Stimulated activated CD4-positive, alpha-beta T cell treated with anti-CD3 and anti-CD28 coated beads, Interleukin-1b, Interleukin-23, amount 100 ng/mL, for 48 hours (primary cell): ENCODE measurements around the gene CASK.

Experiments
- DNase-seq: peaks from one replicate; pipeline ENCODE4 v3.0.0-alpha.2; 2020

Gene CASK

GRCh38 chrX:41491267-41492004 lies 431.9 kb downstream of the CASK start:
- no peak for DNase-seq

- no peak for DNase-seq
Observed at GRCh38 chrX:41490446-41490845, 432.9 kb downstream of the CASK start.

GRCh38 chrX:41482154-41482850 lies 441.1 kb downstream of the CASK start:
- no peak for DNase-seq

DNA sequence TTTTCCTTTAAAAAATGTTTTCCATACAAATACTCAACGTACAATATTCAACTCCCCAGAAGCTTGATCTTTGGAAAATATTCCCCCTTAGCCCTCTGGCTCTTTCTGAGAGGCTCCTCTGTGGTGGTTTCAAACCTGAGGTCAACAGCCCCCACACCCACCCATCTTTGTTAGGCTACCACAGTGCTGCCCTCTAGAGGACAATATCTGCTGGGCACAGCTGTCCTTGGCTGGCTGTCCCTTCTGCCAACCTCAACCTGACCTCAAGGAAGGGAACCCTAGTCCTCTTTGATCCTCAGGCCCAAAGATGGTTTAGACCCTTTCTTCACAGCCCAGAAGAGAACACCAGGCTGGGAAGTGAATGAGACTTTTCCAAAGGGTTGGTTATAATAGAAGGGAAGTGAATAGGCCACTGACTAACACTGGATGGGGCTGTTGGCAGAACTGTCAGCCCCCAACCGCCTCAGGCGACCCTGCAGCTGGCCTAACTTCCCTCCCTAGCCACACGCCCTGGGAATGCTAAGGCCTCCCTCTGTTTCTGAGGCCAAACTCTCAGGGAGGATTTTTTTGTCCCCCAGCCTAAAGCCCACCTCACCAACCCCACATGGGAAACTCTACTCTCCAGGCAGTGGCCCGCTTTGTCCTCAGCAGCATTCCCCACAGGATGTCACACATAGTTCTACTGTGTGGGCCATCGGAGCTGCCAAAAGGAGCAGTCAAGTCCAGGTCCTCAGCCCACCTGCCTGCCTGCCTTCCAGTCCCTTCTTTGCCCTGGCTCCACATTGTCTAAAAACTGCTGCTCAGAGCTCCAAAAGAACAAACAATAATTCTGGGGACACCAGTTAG lies 441.9 kb downstream of the CASK start:
- DNase-seq: no peak

DNA sequence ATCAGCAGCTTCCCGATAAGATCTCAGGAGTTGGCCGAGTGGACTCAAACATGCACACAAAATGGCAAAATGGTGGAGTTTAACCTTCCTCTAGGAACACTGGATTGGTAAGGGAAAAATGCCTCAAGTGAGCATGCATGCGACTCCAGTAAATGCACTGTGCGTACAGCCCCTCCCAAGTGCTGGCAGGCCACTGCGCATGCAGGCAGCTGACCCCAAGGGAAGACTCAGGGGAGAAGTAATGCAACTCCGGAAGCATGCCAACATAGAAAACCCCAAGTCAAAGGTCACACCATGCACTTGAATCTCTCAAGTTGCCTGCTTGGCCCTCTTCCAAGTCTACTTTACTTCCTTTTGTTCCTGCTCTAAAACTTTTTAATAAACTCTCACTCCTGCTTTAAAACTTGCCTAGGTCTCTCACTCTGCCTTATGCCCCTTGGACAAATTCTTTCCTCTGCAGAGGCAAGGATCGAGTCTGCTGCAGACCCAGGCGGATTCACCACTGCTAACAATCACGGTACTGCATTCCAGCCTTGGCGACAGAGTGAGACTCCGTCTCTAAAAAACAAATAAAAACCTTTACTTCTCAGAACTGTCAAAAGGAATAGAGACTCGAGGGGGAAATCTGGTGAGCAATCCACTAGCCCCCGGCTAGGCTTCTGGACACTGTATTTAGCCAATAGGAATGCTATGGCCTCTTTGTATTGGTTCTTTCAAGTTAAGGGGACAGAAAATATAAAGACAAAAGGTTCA lies 442.7 kb downstream of the CASK start:
- no peak for DNase-seq

DNA sequence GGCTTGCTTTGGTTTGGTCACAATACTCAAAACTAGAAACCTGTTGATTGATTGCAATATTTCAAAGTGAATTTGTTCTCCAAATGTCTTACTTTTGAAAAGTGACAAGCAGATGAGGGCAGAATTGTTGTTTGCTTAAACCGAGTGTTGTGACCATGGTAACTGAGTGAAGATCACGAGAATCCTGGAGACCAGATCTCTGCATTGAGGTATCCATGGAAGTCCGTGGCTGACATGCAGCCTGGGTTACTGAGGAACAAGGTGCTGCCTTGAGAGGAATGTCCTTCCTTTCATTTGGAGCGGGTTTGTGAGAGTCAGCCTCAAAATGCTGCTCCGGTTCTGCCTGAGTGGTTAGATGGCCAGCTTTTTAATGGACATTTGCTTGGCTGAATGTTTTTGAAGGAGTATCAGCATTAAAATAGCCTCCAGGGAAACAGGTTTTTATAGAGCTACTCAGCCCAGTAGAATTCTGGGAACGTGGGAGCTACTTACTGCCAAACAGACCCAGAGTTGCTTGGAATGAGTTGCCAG lies 444.9 kb downstream of the CASK start:
- no peak for DNase-seq

GRCh38 chrX:41475591-41476241 lies 447.6 kb downstream of the CASK start:
- DNase-seq: no peak

DNA sequence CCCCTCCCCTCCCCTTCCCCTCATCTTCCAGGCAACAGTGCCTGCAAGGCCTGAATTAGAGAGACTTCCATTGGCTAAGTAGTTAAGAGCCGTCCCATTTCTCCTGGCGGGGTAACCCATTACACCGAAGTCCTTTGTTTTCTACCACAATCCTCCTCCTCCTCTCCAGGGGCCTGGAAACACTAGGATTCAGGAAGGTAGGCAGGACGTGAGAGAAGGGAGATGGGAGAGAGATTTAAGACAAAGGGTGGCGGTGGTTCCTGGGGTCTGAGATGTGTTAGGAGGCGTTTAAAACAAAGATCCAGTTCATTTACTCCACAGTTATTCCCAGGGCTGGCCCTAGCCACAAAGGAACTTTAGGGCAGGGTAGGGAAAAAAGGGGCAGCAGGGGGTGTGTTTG lies 448.2 kb downstream of the CASK start:
- no peak for DNase-seq

- no peak for DNase-seq
Observed at GRCh38 chrX:41474726-41475100, 448.6 kb downstream of the CASK start.

DNA sequence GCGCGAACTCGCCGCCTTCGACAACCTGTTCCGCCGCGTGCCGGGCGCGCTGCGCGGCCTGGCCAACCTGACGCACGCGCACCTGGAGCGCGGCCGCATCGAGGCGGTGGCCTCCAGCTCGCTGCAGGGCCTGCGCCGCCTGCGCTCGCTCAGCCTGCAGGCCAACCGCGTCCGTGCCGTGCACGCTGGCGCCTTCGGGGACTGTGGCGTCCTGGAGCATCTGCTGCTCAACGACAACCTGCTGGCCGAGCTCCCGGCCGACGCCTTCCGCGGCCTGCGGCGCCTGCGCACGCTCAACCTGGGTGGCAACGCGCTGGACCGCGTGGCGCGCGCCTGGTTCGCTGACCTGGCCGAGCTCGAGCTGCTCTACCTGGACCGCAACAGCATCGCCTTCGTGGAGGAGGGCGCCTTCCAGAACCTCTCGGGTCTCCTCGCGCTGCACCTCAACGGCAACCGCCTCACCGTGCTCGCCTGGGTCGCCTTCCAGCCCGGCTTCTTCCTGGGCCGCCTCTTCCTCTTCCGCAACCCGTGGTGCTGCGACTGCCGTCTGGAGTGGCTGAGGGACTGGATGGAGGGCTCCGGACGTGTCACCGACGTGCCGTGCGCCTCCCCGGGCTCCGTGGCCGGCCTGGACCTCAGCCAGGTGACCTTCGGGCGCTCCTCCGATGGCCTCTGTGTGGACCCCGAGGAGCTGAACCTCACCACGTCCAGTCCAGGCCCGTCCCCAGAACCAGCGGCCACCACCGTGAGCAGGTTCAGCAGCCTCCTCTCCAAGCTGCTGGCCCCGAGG lies 449.2 kb downstream of the CASK start:
- DNase-seq: no peak

DNA sequence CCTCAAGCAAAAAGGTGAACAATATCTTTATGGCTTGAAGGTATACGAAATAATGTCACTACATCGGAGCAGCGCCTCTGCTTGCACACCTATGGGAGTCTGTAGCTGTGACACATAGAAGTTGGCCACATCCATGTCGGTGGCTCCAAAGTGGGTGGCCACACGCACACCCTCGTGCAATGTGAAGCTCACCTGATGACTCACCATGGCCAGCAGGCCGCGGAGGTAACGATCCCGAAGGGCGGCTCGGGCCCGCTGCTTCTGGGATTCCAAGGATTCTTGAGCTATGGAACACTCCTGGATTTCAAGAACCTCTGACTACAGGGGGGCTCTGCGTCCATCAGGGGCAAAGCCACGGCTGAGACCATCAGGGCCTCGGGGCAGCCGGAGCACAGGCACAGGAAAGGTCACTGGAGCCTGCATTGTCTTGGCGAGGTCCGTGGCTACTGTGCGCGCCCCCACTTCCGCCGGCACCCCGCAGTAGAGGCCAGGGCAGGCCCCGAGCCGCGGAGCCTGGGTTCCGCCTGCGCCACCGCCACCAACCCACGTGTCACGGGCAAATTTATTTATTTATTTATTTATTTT lies 451.0 kb downstream of the CASK start:
- no peak for DNase-seq

DNA sequence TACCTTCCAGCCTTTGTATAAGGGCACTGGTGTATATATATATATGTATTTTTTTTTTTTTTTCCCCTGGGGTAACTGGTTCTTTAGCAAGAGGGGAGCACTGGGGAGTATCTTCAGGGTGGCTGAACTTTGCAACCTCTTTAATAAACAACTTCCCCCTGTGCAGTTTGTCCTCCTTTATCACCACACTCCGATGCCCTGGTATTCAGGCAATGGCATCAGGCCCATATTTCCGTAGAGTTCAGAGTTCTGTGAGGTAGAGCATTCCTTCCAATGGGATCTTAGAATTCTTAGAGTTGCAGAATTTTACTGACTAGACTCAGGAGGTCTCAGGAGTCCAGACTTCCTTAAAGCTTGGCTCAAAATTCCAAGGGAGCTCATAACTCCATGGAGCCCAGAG lies 451.6 kb downstream of the CASK start:
- DNase-seq: no peak

DNA sequence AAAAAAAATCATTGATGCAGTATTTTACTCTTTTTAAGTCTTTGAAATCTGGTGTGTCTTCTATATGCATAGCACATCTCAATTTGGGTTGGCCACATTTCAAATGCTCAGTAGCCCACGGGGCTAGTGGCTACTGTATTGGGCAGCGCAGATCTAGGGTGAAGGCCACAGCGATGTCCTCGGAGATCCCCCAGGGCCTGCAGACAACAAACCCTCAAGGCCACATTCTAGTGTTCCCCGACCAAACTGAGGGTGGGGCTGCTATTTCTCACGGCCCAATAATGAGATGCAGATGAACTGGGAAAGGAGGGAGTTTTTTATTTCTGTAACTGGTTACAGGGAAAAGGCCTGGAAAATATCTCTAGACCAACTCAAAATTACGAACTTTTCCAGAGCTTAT lies 452.6 kb downstream of the CASK start:
- DNase-seq: no peak

DNA sequence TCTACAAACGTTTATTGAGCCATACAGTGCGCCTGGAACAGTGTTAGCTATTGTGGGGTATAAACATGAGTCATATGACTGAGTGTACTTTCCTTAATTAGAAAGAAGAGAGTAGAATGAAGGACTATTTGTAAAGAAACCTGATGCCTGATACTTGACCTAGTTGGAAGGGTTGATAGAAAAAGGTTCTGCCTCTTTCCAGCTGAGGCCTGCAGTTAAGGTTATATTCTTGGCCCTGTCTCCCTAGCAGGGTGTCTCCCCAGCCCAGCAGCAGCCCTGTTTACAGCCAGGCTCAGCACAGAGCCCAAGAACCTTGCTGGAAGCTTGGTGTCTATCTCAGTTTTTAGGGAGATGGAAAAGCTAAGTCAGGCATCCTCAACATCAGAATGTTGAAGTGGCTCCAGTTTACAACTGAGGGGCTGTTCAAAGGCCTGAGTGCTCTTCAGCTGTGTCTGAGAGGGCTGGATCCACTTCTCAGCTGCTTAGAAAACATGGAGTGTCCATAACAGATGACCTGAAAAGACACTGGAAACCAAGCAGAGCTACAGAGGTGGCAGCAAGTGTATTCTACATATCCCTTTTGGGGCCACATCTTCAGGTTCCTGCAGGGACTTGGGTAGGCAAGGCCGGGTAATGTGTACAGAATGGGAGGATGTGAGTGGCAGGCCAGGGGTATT lies 454.6 kb downstream of the CASK start:
- DNase-seq: no peak
